Activated CD8-positive, alpha-beta memory T cell treated with anti-CD3 and anti-CD28 coated beads for 36 hours (primary cell): ENCODE data around the gene RIOX2. TPM values are rescaled to one million over a fixed set of nuclear protein-coding genes. Genes with fewer than 3 reads are reported as not detected.
"Not testable (repeated sequence)": the region's sequence is repeated elsewhere in the genome, so short reads cannot be mapped to it uniquely, and the experiment has no call there.

Experiments used
- CTCF ChIA-PET: fragments of 350-600 bp; sonication (Branson Sonifier 250); formaldehyde crosslinking; loops from one replicate; lab custom pipeline; 2021; ENCODE audit warnings: antibody characterized with exemption; lab: Charles Lee
- POLR2A ChIA-PET: fragments of 350-600 bp; sonication (Branson Sonifier 250); formaldehyde crosslinking; loops from one replicate; lab custom pipeline; 2021; ENCODE audit warnings: antibody characterized with exemption; lab: Charles Lee
- total RNA-seq, 2 experiments: library from RNA; stranded (reverse); gene quantifications; one replicate each; pipeline ENCODE4 v1.2.3, GENCODE V29; 2021

Gene RIOX2
- total RNA-seq, result 10 to 100 TPM; 66.2 to 68.5 TPM

- ChIA-PET CTCF (interaction anchor here (1.2 kb wide), 1 partner anchor 60 kb away, joined by 3 read pairs; no protein-coding TSS in a partner anchor), POLR2A (interaction anchor here (0.6 kb wide), 1 partner anchor 13 kb away, joined by 5 read pairs; no protein-coding TSS in a partner anchor)
Measured at GRCh38 chr3:97971679-97972567, at the start of gene RIOX2. TSS of gene RIOX2 (minus strand) at chr3:97972431. CDS start at chr3:97967593, 4,838 bp downstream.

- CTCF ChIA-PET, result interaction anchor here (1.4 to 2.0 kb wide), 2 partner anchors 10 to 16 kb away, joined by 5 to 7 read pairs; no protein-coding TSS in a partner anchor
- POLR2A ChIA-PET, result interaction anchor here (0.7 kb wide), 1 partner anchor 17 kb away, joined by 3 read pairs; no protein-coding TSS in a partner anchor
Measured at GRCh38 chr3:98020412-98020811, 48.2 kb upstream of the RIOX2 start.

- CTCF ChIA-PET, result no interaction called here
- POLR2A ChIA-PET, result no interaction called here
Measured at GRCh38 chr3:98018301-98018700, 46.1 kb upstream of the RIOX2 start.

- POLR2A ChIA-PET, result no interaction called here
- CTCF ChIA-PET, result no interaction called here
Measured at GRCh38 chr3:98014268-98014585, 42.0 kb upstream of the RIOX2 start.

- POLR2A ChIA-PET, result no interaction called here
Measured at GRCh38 chr3:98013411-98014267, 41.4 kb upstream of the RIOX2 start.

GRCh38 chr3:98012979-98013378 lies 40.7 kb upstream of the RIOX2 start:
- CTCF ChIA-PET, result no interaction called here

More at GRCh38 chr3:98013411-98014267, 41.4 kb upstream of the RIOX2 start:
- CTCF ChIA-PET, result no interaction called here

GRCh38 chr3:98010883-98011449 lies 38.7 kb upstream of the RIOX2 start:
- CTCF ChIA-PET, POLR2A ChIA-PET: not testable (repeated sequence)

More at GRCh38 chr3:98012979-98013378, 40.7 kb upstream of the RIOX2 start:
- POLR2A ChIA-PET, result no interaction called here

GRCh38 chr3:98010194-98010882 lies 38.1 kb upstream of the RIOX2 start:
- ChIA-PET CTCF (interaction anchor here (1.0 kb wide), 1 partner anchor 11 kb away, joined by 7 read pairs; no protein-coding TSS in a partner anchor), POLR2A (interaction anchor here (0.6 kb wide), 1 partner anchor 322 kb away, joined by 5 read pairs; no protein-coding TSS in a partner anchor)

- ChIA-PET CTCF (interaction anchor here (1.0 to 1.2 kb wide), 2 partner anchors 14 to 95 kb away, joined by 3 read pairs; no protein-coding TSS in a partner anchor), POLR2A (no interaction called here)
Measured at GRCh38 chr3:98008855-98009254, 36.6 kb upstream of the RIOX2 start.

- CTCF ChIA-PET, result interaction anchor here (1.0 kb wide), 1 partner anchor 14 kb away, joined by 5 read pairs; no protein-coding TSS in a partner anchor
- POLR2A ChIA-PET, result no interaction called here
Measured at GRCh38 chr3:98005438-98005837, 33.2 kb upstream of the RIOX2 start.

GRCh38 chr3:98004721-98005120 lies 32.5 kb upstream of the RIOX2 start:
- POLR2A ChIA-PET, result no interaction called here
- CTCF ChIA-PET, result interaction anchor here (1.0 kb wide), 1 partner anchor 15 kb away, joined by 5 read pairs; no protein-coding TSS in a partner anchor

GRCh38 chr3:98003306-98003969 lies 31.2 kb upstream of the RIOX2 start:
- ChIA-PET POLR2A (interaction anchor here (0.6 kb wide), 1 partner anchor 17 kb away, joined by 3 read pairs; no protein-coding TSS in a partner anchor), CTCF (no interaction called here)

- ChIA-PET CTCF (no interaction called here), POLR2A (no interaction called here)
Measured at GRCh38 chr3:98002717-98003116, 30.5 kb upstream of the RIOX2 start.

GRCh38 chr3:97999994-98000393 lies 27.8 kb upstream of the RIOX2 start:
- ChIA-PET CTCF (no interaction called here), POLR2A (no interaction called here)

GRCh38 chr3:97999103-97999502 lies 26.9 kb upstream of the RIOX2 start:
- ChIA-PET CTCF (no interaction called here), POLR2A (no interaction called here)

- POLR2A ChIA-PET, result no interaction called here
- CTCF ChIA-PET, result no interaction called here
Measured at GRCh38 chr3:97996988-97997387, 24.8 kb upstream of the RIOX2 start.

GRCh38 chr3:97994328-97994945 lies 22.2 kb upstream of the RIOX2 start:
- CTCF ChIA-PET, result no interaction called here
- POLR2A ChIA-PET, result no interaction called here

GRCh38 chr3:97993526-97993925 lies 21.3 kb upstream of the RIOX2 start:
- ChIA-PET POLR2A (no interaction called here), CTCF (no interaction called here)
